GM08714 (cell line): ENCODE data around the gene MARCHF7.
"Not testable (repeated sequence)": the region's sequence is repeated elsewhere in the genome, so short reads cannot be mapped to it uniquely, and the experiment has no call there.

Experiments used
- H3K4me3 ChIP-seq: fragments of 200-500 bp; sonication (Bioruptor generic); 2 replicates; pipeline ENCODE4 v1.5.1; 2014; ENCODE audit warnings: mild to moderate bottlenecking, low read length, inconsistent platforms
- ZNF274 ChIP-seq: IDR thresholded peaks from 2 replicates; pipeline ENCODE4 v1.6.1; 2012; ENCODE audit warnings: mild to moderate bottlenecking, low read depth, low read length

Gene MARCHF7

DNA sequence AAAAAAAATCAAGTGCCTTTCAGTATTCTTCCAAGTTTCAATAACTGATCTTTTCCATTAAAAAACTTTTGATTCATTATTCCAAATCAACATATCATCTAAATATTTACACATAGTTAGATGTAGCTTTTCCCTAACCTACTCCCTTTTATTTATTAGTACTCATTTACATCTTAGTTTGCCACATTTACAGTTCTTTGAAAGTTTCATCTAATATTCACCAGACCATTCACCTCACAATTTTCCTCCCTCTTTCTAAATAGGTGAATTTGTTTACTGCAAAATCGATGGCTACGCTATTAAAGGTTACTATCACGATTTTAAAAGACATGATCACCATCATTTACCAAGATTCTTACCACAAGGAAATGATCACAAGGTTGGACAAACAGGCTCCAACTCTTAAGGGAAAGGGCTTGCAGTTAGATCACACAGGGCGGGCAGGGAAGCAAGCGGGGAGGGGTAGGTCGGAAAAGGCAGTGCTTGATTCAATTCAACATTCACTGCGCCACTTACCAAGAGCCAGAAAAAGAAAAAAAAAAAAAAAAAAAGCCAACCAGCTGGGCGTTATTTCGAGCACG is 654 bp upstream of the MARCHF7 start:
- TF ChIP-seq ZNF274 = no peak
- peak overlapping the region; percentile 89 for H3K4me3 ChIP-seq

DNA sequence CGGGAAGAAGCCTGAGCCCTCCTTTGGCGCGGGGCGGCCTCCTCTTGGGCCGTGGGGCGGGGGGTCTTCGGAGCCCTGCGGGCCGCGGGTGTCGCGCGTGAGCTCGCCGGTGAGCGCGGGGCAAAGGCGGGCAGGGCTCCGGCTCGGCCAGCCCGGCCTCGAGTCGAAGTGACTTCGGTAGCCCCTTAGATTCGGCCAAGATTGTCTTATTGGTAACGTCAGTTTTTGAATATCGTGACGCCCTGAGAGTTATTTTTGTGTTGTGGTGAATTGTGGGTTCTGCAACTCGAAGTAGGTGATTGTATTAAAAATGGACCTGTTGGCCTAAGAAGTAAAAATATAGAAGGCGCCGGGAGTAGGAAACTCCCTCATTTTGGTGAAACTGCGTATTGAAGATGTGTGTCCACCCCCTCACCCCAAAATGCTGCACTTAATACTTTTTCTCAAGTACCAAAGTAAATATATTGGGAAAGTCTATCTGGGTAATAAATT is 669 bp downstream of the MARCHF7 start:
- TF ChIP-seq ZNF274 = no peak
- peak overlapping the region; percentile 89 for H3K4me3 ChIP-seq

DNA sequence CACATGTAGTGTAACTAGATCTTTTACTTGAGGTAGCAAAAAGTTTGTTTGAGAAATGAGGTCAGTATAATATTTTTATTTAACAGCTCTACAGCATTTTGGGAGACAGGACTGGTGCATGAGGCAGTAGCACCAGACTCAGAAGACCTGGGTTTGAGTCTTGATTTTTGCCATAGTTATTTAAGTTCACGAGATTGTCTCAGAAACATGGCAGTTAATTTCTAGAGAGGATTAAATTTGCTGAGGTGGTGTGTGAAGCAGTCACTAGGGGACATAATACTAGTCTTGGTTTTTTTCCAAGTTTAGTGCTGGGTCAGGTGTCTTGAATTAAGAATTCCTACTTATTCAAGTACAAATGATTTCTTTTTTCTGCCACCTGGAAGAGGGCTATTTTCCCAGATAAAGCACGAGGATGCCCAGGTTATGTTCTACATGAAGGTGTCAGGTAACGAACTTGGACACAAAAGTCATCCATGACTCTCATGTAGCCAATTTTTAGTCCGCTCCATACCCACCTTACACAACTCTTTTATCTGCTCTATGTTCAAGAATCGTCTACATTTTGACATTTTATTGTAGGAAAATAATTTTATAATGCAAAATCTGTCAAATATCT is 1.4 kb downstream of the MARCHF7 start:
- H3K4me3 ChIP-seq = peak overlapping the region; percentile 89

DNA sequence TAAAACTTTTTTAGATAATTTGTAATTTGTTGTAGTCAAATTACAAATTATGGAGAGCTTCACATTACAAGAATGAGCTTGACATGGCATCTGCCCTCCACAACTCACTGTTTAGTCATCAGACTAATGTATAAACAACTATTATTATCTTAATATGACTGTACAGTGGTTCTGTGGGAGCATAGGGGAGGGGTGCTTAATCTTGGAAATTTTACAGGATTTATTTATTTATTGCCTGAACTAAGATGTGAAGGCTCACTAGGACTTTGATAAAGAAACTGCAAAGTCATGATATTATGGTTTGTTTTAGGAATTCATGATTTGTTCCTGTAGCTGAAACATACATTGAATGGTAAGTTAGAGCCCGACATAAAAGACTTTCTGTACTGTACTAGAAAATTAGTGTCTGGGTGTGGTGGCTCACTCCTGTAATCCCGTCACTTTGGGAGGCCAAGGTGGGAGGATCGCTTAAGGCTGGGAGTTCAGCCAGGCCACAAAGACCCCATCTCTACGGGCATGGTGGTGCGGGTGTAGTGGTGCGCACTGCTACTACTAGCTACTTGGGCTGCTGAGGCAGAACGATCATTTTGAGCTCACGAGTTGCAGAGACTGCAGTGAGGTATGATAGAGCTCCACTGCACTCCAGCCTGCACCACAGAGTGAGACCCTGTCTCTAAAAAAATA is 2.1 kb downstream of the MARCHF7 start:
- peak overlapping the region; percentile 89 for H3K4me3 ChIP-seq
- no peak for TF ChIP-seq ZNF274

More for the DNA sequence above, 1.4 kb downstream of the MARCHF7 start:
- no peak for TF ChIP-seq ZNF274

DNA sequence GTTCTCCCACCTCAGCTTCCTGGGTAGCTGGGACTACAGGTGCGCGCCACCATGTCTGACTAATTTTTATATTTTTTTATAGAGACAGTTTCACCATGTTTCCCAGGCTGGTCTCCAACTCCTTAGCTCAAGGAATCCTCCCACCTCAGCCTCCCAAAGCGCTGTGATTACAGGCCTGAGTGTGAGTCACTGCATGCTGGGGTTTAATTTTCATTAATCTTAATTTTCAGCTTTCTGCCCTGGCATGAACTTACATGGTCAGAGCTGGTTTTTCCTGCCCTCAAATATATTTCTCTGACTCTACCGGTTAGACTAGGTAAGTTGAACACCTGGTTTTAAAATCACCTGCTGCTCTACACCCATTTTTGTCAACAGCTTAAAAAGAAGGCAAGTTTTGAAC is 3.1 kb downstream of the MARCHF7 start:
- peak overlapping the region; percentile 16; the same call in 1 of the 2 replicates for H3K4me3 ChIP-seq
- TF ChIP-seq ZNF274 = no peak

DNA sequence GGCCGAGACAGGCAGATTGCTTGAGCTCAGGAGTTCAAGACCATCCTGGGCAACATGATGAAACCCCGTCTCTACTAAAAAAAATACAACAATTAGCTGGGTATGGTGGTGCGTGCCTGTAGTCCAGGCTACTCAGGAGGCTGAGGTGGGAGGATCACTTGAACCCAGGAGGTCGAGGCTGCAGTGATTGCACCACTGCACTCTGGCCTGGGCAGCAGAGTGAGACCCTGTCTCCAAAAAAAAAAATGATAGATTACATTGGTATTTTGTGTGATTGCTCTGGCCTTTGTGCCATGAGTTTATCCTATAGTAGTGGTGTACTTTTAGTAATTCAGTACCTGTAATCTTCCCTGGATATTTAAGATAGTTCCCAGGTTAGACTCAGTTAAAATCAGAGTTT is 4.1 kb downstream of the MARCHF7 start:
- not testable (repeated sequence) for H3K4me3 ChIP-seq

DNA sequence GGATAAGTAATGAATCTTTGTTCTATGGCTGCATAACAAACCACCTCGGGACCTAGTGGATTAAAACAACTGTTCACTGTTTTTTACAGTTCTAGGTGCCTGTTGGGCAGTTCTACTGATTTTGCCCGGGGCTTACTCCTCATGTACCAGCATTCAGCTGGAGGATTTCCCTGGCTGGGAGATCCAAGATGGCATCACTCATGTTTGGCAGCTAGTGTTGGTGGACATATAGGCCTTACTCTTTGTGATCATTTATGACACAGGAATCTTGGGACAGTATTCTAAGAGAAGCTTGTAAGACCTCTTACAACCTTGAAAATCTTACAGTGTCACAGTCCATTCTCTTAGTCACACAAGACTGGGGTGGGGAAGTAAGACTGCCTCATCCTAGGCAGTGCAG is 4.6 kb downstream of the MARCHF7 start:
- no peak overlapping the region for H3K4me3 ChIP-seq
- TF ChIP-seq ZNF274 = no peak

DNA sequence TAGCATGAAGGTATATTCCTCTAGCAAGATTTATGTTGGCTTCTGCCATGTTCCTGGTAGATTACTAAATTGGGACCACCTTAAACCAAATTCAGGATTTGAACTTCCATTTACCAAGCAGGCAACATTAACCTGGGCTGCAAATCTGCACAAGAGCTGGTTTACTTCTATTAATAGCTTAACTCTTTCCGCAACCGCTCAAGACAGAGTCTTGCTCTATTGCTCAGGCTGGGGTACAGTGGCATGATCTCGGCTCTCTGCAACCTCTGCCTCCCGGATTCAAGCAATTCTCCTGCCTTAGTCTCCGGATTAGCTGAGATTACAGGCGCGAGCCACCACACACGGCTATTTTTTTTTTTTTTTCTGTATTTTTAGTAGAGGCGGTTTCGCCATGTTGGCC is 8.4 kb downstream of the MARCHF7 start:
- no peak for TF ChIP-seq ZNF274
- no peak overlapping the region for H3K4me3 ChIP-seq

DNA sequence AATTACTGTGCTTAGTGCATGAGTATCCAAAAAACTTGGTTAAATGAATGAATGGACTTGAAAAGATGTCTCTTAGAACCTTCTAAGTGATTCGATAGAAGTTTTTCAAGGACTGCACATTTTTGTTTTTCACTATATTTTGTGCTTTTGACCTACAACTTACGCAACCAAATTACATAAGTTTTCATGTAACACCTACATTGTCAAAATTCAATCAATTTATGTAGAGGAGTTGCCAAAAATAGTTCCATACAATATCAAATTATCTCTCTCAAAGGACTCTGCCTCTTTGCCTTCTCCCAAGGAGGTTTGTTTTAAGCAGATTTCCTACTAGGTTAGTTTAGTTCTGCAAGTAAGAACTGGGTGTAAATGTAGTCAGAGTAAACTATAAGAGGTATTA is 10.3 kb downstream of the MARCHF7 start:
- TF ChIP-seq ZNF274 = no peak
- H3K4me3 ChIP-seq = no peak overlapping the region

DNA sequence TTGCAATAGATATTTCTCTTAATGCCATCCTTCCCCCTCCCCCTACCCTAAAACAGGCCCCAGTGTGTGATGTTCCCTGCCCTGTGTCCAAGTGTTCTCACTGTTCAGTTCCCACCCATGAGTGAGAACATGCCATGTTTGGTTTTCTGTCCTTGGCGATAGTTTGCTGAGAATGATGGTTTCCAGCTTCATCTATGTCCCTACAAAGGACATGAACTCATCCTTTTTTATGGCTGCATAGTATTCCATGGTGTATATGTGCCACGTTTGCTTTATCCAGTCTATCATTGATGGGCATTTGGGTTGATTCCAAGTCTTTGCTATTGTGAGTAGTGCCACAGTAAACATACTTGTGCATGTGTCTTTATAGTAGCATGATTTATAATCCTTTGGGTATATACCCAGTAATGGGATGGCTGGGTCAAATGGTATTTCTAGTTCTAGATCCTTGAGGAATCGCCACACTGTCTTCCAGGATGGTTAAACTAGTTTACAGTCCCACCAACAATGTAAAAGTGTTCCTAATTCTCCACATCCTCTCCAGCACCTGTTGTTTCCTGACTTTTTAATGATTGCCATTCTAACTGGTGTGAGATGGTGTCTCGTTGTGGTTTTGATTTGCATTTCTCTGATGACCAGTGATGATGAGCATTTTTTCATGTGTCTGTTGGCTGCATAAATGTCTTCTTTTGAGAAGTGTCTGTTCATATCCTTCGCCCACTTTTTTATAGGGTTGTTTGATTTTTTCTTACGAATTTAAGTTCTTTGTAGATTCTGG is 12.7 kb downstream of the MARCHF7 start:
- H3K4me3 ChIP-seq = not testable (repeated sequence)

DNA sequence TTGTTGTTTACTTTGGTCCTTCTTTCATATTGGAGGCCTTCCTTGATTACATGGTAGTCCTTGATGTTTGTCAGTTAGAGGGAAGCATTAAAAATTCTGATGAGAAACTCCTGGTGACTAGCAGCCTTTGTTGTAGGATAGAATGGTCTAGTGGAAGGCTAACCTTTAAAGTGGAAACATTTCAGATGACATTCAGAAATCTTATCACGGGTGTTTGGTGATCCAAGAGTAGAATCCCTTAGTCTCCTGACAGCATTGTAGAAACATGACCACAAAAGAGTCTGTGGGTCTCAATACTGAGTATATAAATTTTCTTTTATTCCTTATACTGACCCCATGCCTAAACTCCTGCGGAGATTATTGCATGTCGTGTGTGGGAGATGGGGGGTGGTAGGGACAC is 13.4 kb downstream of the MARCHF7 start:
- no peak for TF ChIP-seq ZNF274
- H3K4me3 ChIP-seq = no peak overlapping the region

DNA sequence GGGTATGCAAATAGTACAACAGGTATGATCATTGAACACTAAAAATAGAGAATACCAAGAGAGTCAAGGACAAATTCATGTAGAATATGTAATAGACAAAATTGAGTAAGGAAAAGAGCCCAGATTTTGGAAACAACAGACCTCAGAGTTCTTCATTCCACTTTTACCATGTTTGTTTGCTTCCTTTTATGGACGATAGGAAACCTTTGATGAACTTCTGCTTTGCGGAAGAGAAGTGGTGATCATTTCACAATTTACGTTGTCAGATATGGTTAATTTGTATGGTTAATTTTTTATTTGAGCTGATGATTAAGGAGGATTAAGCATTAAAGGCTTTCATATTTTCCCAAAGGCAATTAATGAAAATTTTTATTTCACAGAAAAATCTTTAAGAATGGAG is 16.3 kb downstream of the MARCHF7 start:
- no peak for TF ChIP-seq ZNF274
- no peak overlapping the region for H3K4me3 ChIP-seq

DNA sequence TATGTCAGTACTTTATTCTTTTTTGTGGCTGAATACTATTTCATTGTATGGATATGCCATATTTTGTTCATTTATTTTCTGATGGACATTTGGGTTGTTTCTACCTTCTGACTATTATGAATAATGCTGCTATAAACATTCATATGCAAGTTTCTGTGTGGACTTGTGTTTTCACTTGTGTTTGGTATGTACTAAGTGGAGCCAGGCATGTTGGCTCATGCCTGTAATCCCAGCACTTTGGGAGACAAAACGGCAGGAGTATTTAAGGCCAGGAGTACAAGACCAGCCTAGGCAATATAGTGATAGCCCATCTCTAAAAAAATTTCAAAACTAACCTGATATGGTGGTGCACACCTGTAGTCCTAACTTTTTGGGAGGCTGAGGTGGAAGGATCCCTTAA is 23.3 kb downstream of the MARCHF7 start:
- TF ChIP-seq ZNF274 = no peak
- H3K4me3 ChIP-seq = no peak overlapping the region

DNA sequence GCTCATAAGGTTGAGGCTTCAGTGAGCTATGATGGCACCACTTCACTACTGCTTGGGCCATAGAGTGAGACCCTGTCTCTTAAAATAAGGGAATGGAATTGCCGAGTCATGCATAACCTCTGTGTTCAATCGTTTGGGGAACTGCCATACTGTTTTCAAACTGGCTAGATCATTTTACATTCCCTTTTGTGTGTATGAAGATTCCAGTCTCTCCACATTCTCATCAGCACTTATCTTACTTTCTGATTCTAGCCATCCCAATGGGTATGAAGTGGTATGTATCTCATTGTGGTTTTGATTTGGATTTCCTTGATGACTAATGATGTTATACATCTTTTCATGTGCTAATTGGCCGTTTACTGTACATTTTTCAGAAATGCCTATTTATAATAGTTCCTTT is 23.7 kb downstream of the MARCHF7 start:
- no peak overlapping the region for H3K4me3 ChIP-seq
- TF ChIP-seq ZNF274 = no peak
